ENCODE results near the gene HLA-DOA. TPM values are rescaled to one million over a fixed set of nuclear protein-coding genes. Genes with fewer than 3 reads are reported as not detected.

HLA-DOA gene
- total RNA-seq, 1 experiment from 2014 or later: 0.16 TPM

GRCh38 chr6:32977272-32977952 lies 32.0 kb downstream of the HLA-DOA start:
- no peak for DNase-seq
- no peak overlapping the region for H3K4me3 ChIP-seq
- no peak overlapping the region for H3K27ac ChIP-seq
- no peaks in the 10 kb centered on the region for H3K9me3 ChIP-seq (replicated peaks)
- no peaks in the 10 kb centered on the region for H3K4me1 ChIP-seq
- H3K27me3 ChIP-seq: no peaks in the 10 kb centered on the region
- peaks cover 96% of the 10 kb centered on the region for H3K36me3 ChIP-seq

- no peaks in the 10 kb centered on the region for H3K4me1 ChIP-seq
- H3K27ac ChIP-seq: no peak overlapping the region
- DNase-seq: no peak
- peaks cover 91% of the 10 kb centered on the region for H3K36me3 ChIP-seq
- H3K9me3 ChIP-seq (replicated peaks): no peaks in the 10 kb centered on the region
- H3K27me3 ChIP-seq: no peaks in the 10 kb centered on the region
- no peak overlapping the region for H3K4me3 ChIP-seq
Observed at GRCh38 chr6:32976334-32977069, 32.9 kb downstream of the HLA-DOA start.

- Histone ChIP-seq H3K9me3 (replicated peaks) (no peaks in the 10 kb centered on the region), H3K4me3 (no peak overlapping the region), H3K27me3 (no peaks in the 10 kb centered on the region), H3K4me1 (no peaks in the 10 kb centered on the region), H3K36me3 (peaks cover 90% of the 10 kb centered on the region), H3K27ac (no peak overlapping the region)
- no peak for DNase-seq
Observed at GRCh38 chr6:32975886-32976285, 33.5 kb downstream of the HLA-DOA start.

- Histone ChIP-seq H3K27ac (no peak overlapping the region), H3K4me1 (no peaks in the 10 kb centered on the region)
Observed at GRCh38 chr6:32974541-32975308, 34.7 kb downstream of the HLA-DOA start.

GRCh38 chr6:32974016-32974333 lies 35.4 kb downstream of the HLA-DOA start:
- H3K9me3 ChIP-seq (replicated peaks): no peaks in the 10 kb centered on the region
- H3K27ac ChIP-seq: no peak overlapping the region
- no peaks in the 10 kb centered on the region for H3K4me1 ChIP-seq
- H3K27me3 ChIP-seq: no peaks in the 10 kb centered on the region
- DNase-seq: peak in 1 of 2 experiments; percentile 55
- H3K4me3 ChIP-seq: peak overlapping the region; percentile 75
- peaks cover 78% of the 10 kb centered on the region for H3K36me3 ChIP-seq

More at GRCh38 chr6:32974541-32975308, 34.7 kb downstream of the HLA-DOA start:
- Histone ChIP-seq H3K9me3 (replicated peaks) (no peaks in the 10 kb centered on the region), H3K4me3 (peak overlapping the region; percentile 75), H3K36me3 (peaks cover 82% of the 10 kb centered on the region), H3K27me3 (no peaks in the 10 kb centered on the region)
- no peak for DNase-seq

GRCh38 chr6:32973144-32974015 lies 36.0 kb downstream of the HLA-DOA start:
- H3K27ac ChIP-seq: peak overlapping the region; percentile 50
- no peaks in the 10 kb centered on the region for H3K27me3 ChIP-seq
- peaks cover 74% of the 10 kb centered on the region for H3K36me3 ChIP-seq
- H3K9me3 ChIP-seq (replicated peaks): no peaks in the 10 kb centered on the region
- peak in 1 of 2 experiments; percentile 57 for DNase-seq
- H3K4me1 ChIP-seq: no peaks in the 10 kb centered on the region
- H3K4me3 ChIP-seq: peak overlapping the region; percentile 75

- peaks cover 66% of the 10 kb centered on the region for H3K36me3 ChIP-seq
- DNase-seq: peak in 1 of 2 experiments; percentile 33
Observed at GRCh38 chr6:32972353-32973143, 36.8 kb downstream of the HLA-DOA start.

GRCh38 chr6:32971581-32972352 lies 37.6 kb downstream of the HLA-DOA start:
- H3K9me3 ChIP-seq (replicated peaks): no peaks in the 10 kb centered on the region
- H3K36me3 ChIP-seq: peaks cover 58% of the 10 kb centered on the region
- DNase-seq: peak; percentile 99 to 100
- peak overlapping the region; percentile 86 for H3K4me3 ChIP-seq
- no peaks in the 10 kb centered on the region for H3K4me1 ChIP-seq
- H3K27me3 ChIP-seq: no peaks in the 10 kb centered on the region
- peak overlapping the region; percentile 100 for H3K27ac ChIP-seq

More at GRCh38 chr6:32972353-32973143, 36.8 kb downstream of the HLA-DOA start:
- Histone ChIP-seq H3K9me3 (replicated peaks) (no peaks in the 10 kb centered on the region), H3K4me3 (peak overlapping the region; percentile 75), H3K27me3 (no peaks in the 10 kb centered on the region), H3K4me1 (no peaks in the 10 kb centered on the region), H3K27ac (peak overlapping the region; percentile 50)

GRCh38 chr6:32971242-32971580 lies 38.2 kb downstream of the HLA-DOA start:
- Histone ChIP-seq H3K27ac (peak overlapping the region; percentile 100), H3K4me1 (no peaks in the 10 kb centered on the region), H3K4me3 (peak overlapping the region; percentile 86), H3K27me3 (no peaks in the 10 kb centered on the region), H3K9me3 (replicated peaks) (no peaks in the 10 kb centered on the region), H3K36me3 (peaks cover 53% of the 10 kb centered on the region)
- no peak for DNase-seq

- peak; percentile 87 to 89 for DNase-seq
- peaks cover 47% of the 10 kb centered on the region for H3K36me3 ChIP-seq
- H3K27me3 ChIP-seq: no peaks in the 10 kb centered on the region
- H3K4me3 ChIP-seq: peak overlapping the region; percentile 86
- H3K4me1 ChIP-seq: no peaks in the 10 kb centered on the region
- H3K27ac ChIP-seq: peak overlapping the region; percentile 100
- no peaks in the 10 kb centered on the region for H3K9me3 ChIP-seq (replicated peaks)
Observed at GRCh38 chr6:32970413-32971241, 38.8 kb downstream of the HLA-DOA start.

GRCh38 chr6:32969685-32970412 lies 39.5 kb downstream of the HLA-DOA start:
- H3K4me1 ChIP-seq: no peaks in the 10 kb centered on the region
- H3K9me3 ChIP-seq (replicated peaks): no peaks in the 10 kb centered on the region
- H3K27me3 ChIP-seq: no peaks in the 10 kb centered on the region
- H3K4me3 ChIP-seq: peak overlapping the region; percentile 86
- peak overlapping the region; percentile 100 for H3K27ac ChIP-seq
- DNase-seq: peak; percentile 88 to 93
- H3K36me3 ChIP-seq: peaks cover 39% of the 10 kb centered on the region

All from SJCRH30 (cell line).